Right lobe of liver (tissue), 6 donors: Measurements from ENCODE around the gene RGS1. TPM values are rescaled to one million over a fixed set of nuclear protein-coding genes. Genes with fewer than 3 reads are reported as not detected.

Source experiments
- ATAC-seq, 4 donors: fragments of 200-7000 bp; cut with Tn5 transposase; one replicate each; pipeline ENCODE4 v1.9.1; 2020; ENCODE audit warnings: mild to moderate bottlenecking in 4 of 4, moderate library complexity in 4 of 4
- DNase-seq, 3 donors: peaks; one replicate each; pipeline ENCODE4 v3.0.0-alpha.2; 2020
- H3K27ac ChIP-seq, 3 donors: fragments of 200-600 bp; one replicate each; pipeline ENCODE4 v1.8.0; 2022
- H3K27me3 ChIP-seq, 2 donors: fragments of 200-600 bp; one replicate each; pipeline ENCODE4 v1.8.0; 2022
- H3K36me3 ChIP-seq, 4 donors: fragments of 200-600 bp; sonication (generic) in 1 of 4; one replicate each; pipeline versions ENCODE4 v1.5.1 to v1.8.0; 2017 to 2022; ENCODE audit warnings: control low read depth in 1 of 4
- H3K4me1 ChIP-seq, 4 donors: fragments of 200-600 bp; sonication (generic) in 1 of 4; one replicate each; pipeline versions ENCODE4 v1.5.1 to v1.8.0; 2017 to 2022; ENCODE audit warnings: control low read depth in 1 of 4
- H3K4me3 ChIP-seq, 3 donors: fragments of 200-600 bp; one replicate each; pipeline ENCODE4 v1.8.0; 2022
- H3K9me3 ChIP-seq, 4 donors: fragments of 200-600 bp; sonication (generic) in 1 of 4; one replicate each; pipeline versions ENCODE4 v1.5.1 to v1.8.0; 2017 to 2022; ENCODE audit warnings: control low read depth in 1 of 4
- POLR2A ChIP-seq: fragments of 450-650 bp; IDR thresholded peaks from one replicate; pipeline ENCODE4 v1.6.1; 2017; ENCODE audit warnings: antibody characterized with exemption, mild to moderate bottlenecking
- WGBS: methylation state at CpG from one replicate; pipeline ENCODE4 v1.1.6; 2018; ENCODE audit warnings: low coverage, low lambda C conversion rate; ENCODE audit not compliant: insufficient coverage; ENCODE audit errors: missing lambda C conversion rate; 5-methylcytosine and 5-hydroxymethylcytosine counted together
- intact Hi-C, 2 donors: fragments of 100-400 bp; cut with DNase I; formaldehyde crosslinking; loops; one replicate each; pipeline versions ENCODE4 v1.11.2 to v1.14.1; 2022
- total RNA-seq, 6 experiments: library from RNA; depleted of rRNA in 2 of 6; stranded (reverse); fragments of >200 nt in 2 of 6; fragmentation: NEBNext Ultra II Directional in 3 of 6; extraction: Animal tissue kit (Norgen Biotek cat#: 25700) in 3 of 6; gene quantifications; one replicate each; pipeline versions ENCODE4 v1.1.0 to v1.2.4, GENCODE V29; 2016 to 2023
- TF ChIP-seq, protein P1 (sequence below), 4 donors: fragments of 200-600 bp in 3 of 4; fragments of 450-650 bp in 1 of 4; IDR thresholded peaks; one replicate each; pipeline versions ENCODE4 v1.5.1 to v1.8.0; 2016 to 2022; ENCODE audit warnings: antibody characterized with exemption in 4 of 4, mild to moderate bottlenecking in 2 of 4
- donor health status: DM: no; HTN: yes; CAD: no.
- donor health status: DM: no; HTN: no; CAD: no.
- donor health status: DM: no; HTN: no; CAD: no.
- donor health status: DM: no; HTN: yes; CAD: no.
- donor health status: DM: no; HTN: yes; CAD: no.

RGS1 gene
- total RNA-seq, 6 experiments from 2014 or later = 2.6 to 29.8 (median 9.5) TPM

DNA sequence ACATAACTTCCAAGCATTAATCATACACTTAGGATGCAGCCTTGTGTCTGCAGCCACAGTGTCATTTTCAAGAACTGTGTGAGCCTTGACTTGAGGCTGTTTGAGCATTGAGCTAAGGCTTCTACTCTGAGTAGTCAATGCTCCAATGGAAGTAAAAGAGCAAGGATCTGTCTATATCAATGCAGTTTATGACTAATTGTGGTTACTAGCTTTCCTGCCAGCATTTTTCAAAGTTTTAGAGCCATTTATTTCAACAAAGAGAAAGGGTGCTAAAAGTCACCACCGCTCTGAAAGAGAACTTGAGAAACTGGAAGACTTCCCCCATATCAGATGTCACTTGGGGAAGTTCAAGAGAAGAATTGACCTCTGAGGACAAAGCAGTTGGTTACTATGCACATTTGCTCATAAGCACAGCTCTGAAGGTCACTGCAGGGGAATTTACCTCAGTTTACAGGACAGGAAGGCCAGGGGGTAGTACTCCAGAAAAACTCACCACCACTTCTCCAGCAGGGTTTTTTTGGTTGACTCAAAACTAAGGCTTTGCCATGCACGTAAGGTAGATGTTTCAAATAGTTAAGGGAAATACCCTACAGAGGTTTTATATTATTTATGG is 24.5 kb upstream of the RGS1 start:
- peak; percentile 38 to 70 (median 56) for ATAC-seq
- Histone ChIP-seq H3K27me3 (no peaks in the 10 kb centered on the region), H3K27ac (peak overlapping the region in 1 of 3 donors; percentile 14), H3K4me1 (no peaks in the 10 kb centered on the region), H3K4me3 (no peak overlapping the region), H3K9me3 (no peaks in the 10 kb centered on the region), H3K36me3 (no peaks in the 10 kb centered on the region)
- DNase-seq = no peak
- WGBS = 74% methylated on average over 2 of the region's 2 CpGs
- TF ChIP-seq, protein P1, sequence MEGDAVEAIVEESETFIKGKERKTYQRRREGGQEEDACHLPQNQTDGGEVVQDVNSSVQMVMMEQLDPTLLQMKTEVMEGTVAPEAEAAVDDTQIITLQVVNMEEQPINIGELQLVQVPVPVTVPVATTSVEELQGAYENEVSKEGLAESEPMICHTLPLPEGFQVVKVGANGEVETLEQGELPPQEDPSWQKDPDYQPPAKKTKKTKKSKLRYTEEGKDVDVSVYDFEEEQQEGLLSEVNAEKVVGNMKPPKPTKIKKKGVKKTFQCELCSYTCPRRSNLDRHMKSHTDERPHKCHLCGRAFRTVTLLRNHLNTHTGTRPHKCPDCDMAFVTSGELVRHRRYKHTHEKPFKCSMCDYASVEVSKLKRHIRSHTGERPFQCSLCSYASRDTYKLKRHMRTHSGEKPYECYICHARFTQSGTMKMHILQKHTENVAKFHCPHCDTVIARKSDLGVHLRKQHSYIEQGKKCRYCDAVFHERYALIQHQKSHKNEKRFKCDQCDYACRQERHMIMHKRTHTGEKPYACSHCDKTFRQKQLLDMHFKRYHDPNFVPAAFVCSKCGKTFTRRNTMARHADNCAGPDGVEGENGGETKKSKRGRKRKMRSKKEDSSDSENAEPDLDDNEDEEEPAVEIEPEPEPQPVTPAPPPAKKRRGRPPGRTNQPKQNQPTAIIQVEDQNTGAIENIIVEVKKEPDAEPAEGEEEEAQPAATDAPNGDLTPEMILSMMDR (IDR thresholded peaks at IDR 0.05) = no peak
- TF ChIP-seq POLR2A = no peak
- intact Hi-C loops = no loop called here

DNA sequence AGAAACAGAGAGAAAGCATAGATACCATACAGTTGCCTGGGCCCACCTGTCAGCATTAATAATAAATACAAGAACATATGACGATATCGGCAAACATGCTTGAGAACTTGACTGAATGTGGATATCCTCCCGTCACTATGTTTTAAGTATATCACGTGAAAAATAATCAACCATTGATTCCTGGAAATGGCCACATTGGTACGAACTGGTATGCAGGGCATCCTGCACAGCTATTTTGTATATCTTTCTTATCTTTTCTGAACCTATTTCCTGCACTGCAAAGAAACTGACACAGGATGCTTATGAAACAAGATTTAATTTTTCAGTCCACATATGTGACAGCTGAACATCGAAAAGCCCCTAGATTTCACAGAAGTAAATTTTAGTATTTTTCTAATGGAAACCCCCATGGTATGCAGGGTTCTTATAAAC is 22.8 kb upstream of the RGS1 start:
- Histone ChIP-seq H3K4me3 (no peak overlapping the region), H3K36me3 (no peaks in the 10 kb centered on the region), H3K9me3 (no peaks in the 10 kb centered on the region), H3K27ac (no peak overlapping the region), H3K27me3 (no peaks in the 10 kb centered on the region), H3K4me1 (peaks cover 0 to 3% (median 0%) of the 10 kb centered on the region in 4 donors)
- DNase-seq (no peak), ATAC-seq (no peak)
- 70% methylated on average over 6 of the region's 6 CpGs for WGBS
- no peak for TF ChIP-seq POLR2A
- TF ChIP-seq, protein P1 (IDR thresholded peaks at IDR 0.05) = no peak
- intact Hi-C loops = no loop called here

DNA sequence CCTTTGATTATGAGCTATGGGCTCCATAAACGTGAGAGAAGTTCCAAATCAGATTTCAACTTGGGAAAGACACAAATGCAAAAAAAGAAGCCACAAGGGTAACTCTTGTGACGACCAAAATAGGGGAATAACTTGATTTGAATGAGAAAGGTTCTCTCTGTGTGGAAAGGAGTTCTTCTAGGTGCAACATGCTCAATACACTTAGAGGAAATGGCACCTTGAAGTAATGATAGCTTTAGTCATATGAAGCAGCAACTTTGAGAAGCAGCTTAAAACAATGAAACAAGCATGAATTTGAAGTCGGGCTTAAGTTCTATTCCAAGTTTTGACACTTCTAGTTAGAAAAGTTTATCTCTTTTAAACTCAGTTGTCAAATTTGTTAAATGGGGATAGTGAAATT is 21.8 kb upstream of the RGS1 start:
- Histone ChIP-seq H3K36me3 (no peaks in the 10 kb centered on the region), H3K4me1 (peaks cover 0 to 3% (median 0%) of the 10 kb centered on the region in 4 donors), H3K27me3 (no peaks in the 10 kb centered on the region), H3K27ac (no peak overlapping the region), H3K9me3 (no peaks in the 10 kb centered on the region), H3K4me3 (no peak overlapping the region)
- DNase-seq = no peak
- 51% methylated on average over 3 of the region's 3 CpGs for WGBS
- TF ChIP-seq, protein P1 (IDR thresholded peaks at IDR 0.05) = no peak
- TF ChIP-seq POLR2A = no peak
- intact Hi-C loops = no loop called here
- no peak for ATAC-seq

DNA sequence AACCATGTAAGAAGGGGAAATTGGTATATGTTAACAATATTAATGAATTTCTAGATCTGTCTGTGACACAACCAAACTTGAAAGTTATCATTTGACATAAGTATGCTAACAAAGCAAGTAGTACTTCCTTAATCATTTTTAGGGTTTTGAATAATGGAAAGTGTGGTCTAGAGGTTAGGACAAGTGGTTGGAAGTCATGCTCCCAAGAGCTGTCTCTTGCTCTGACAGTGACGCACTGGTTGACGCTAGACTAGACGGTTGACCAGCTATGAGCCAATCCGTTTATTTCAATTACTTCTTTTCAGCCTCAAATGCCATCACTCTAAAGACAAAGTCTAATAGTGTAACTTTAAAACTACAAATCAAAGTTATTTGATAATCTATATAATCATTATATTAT is 20.7 kb upstream of the RGS1 start:
- H3K9me3 ChIP-seq = no peaks in the 10 kb centered on the region
- intact Hi-C loops = no loop called here
- 89% methylated on average over 4 of the region's 4 CpGs for WGBS
- no peak overlapping the region for H3K27ac ChIP-seq
- no peak overlapping the region for H3K4me3 ChIP-seq
- H3K27me3 ChIP-seq = no peaks in the 10 kb centered on the region
- peaks cover 0 to 3% (median 0%) of the 10 kb centered on the region in 4 donors for H3K4me1 ChIP-seq
- ATAC-seq (no peak), DNase-seq (no peak)
- TF ChIP-seq, protein P1 (IDR thresholded peaks at IDR 0.05) = no peak
- TF ChIP-seq POLR2A = no peak
- H3K36me3 ChIP-seq = no peaks in the 10 kb centered on the region

DNA sequence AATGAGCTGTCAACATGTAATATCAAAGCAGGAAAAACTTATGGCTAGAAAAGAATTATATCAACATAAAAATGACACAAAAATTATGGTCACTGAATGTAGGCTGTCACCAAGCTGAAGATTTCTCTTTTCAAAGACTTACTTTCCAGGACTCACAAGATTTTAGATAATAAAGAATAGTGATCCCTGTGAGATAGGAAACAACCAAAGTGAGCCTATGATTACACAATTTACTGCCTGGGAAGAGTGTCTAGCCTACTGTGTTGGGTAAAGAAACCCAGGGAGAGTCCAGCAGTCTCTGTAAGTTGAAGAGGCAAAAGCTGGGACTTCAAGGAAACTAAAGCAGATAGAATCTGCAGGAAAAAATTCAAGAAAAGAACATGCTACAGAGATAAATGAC is 20.2 kb upstream of the RGS1 start:
- Histone ChIP-seq H3K27me3 (no peaks in the 10 kb centered on the region), H3K36me3 (no peaks in the 10 kb centered on the region), H3K9me3 (no peaks in the 10 kb centered on the region), H3K4me1 (peaks cover 0 to 3% (median 0%) of the 10 kb centered on the region in 4 donors), H3K27ac (no peak overlapping the region), H3K4me3 (no peak overlapping the region)
- ATAC-seq (no peak), DNase-seq (no peak)
- TF ChIP-seq, protein P1 (IDR thresholded peaks at IDR 0.05) = no peak
- no peak for TF ChIP-seq POLR2A
- intact Hi-C loops = no loop called here
